Astrocyte of the cerebellum (primary cell): ENCODE results near the gene FGR.

Source experiments
- DNase-seq: peaks from one replicate; pipeline ENCODE4 v3.0.0-alpha.2; 2011; ENCODE audit warnings: low read depth
- H3K4me3 ChIP-seq: 2 replicates; pipeline ENCODE4 v1.5.1; 2011; ENCODE audit warnings: mild to moderate bottlenecking, low read depth, low read length, moderate library complexity
- in situ Hi-C: cut with HindIII; loops from 2 replicates; pipeline ENCODE4 v1.10.0; 2017; ENCODE audit warnings: low sequenced_read_pairs
- TF ChIP-seq, protein P1 (sequence below): IDR thresholded peaks from 2 replicates; pipeline ENCODE4 v1.5.1; 2012; ENCODE audit warnings: low read length, low read depth, moderate library complexity, mild to moderate bottlenecking; ENCODE audit errors: missing control alignments

FGR gene

GRCh38 chr1:27627061-27627460, 7.9 kb downstream of the FGR start:
- no peak overlapping the region for H3K4me3 ChIP-seq
- TF ChIP-seq, protein P1, sequence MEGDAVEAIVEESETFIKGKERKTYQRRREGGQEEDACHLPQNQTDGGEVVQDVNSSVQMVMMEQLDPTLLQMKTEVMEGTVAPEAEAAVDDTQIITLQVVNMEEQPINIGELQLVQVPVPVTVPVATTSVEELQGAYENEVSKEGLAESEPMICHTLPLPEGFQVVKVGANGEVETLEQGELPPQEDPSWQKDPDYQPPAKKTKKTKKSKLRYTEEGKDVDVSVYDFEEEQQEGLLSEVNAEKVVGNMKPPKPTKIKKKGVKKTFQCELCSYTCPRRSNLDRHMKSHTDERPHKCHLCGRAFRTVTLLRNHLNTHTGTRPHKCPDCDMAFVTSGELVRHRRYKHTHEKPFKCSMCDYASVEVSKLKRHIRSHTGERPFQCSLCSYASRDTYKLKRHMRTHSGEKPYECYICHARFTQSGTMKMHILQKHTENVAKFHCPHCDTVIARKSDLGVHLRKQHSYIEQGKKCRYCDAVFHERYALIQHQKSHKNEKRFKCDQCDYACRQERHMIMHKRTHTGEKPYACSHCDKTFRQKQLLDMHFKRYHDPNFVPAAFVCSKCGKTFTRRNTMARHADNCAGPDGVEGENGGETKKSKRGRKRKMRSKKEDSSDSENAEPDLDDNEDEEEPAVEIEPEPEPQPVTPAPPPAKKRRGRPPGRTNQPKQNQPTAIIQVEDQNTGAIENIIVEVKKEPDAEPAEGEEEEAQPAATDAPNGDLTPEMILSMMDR, result no peak
- no peak for DNase-seq
- in situ Hi-C loops, result no loop called here

DNA sequence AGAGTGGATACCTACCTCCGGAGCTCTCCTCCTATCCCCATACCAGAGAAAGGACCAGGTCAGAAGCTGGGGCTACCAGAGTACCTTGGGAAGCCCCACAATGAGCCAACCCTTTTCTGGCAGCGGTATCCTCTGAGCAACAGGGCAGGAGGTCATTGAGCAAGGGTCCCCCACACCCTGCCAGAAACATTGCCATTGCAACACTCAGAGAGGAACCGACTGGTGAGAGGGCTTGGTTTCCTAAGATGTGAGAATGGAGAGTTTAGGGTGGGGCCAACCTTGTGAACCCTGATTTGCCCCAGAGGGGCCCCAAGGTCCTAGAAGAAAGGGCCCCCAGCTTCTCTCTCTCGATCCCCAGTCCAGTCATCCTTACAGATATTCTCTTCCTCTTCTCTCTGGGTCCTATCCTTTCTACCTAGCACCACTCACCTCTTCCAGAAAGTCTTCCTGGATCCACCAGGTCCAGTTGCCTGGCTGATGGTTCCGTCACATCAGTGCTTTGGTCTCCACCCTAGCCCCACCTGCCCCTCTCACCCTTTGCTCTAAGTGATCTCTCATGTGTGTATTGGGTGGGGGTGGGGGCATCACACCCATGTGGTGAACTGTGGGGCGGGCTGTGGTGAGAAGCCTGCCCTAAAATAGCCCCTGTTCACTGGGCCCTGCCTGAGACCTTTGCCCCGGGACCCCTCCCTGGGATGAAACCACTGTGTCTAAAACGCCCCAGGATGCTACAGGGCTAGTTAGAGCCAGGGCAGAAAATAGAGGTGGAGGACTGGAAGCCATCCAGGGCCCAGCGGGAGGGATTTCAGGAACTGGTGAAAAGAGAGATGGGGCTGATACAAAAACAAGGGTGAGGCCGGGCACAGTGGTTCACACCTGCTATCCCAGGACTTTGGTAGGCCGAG, 8.7 kb downstream of the FGR start:
- no peak overlapping the region for H3K4me3 ChIP-seq
- in situ Hi-C loops, result no loop called here
- no peak for DNase-seq
- TF ChIP-seq, protein P1, result no peak

DNA sequence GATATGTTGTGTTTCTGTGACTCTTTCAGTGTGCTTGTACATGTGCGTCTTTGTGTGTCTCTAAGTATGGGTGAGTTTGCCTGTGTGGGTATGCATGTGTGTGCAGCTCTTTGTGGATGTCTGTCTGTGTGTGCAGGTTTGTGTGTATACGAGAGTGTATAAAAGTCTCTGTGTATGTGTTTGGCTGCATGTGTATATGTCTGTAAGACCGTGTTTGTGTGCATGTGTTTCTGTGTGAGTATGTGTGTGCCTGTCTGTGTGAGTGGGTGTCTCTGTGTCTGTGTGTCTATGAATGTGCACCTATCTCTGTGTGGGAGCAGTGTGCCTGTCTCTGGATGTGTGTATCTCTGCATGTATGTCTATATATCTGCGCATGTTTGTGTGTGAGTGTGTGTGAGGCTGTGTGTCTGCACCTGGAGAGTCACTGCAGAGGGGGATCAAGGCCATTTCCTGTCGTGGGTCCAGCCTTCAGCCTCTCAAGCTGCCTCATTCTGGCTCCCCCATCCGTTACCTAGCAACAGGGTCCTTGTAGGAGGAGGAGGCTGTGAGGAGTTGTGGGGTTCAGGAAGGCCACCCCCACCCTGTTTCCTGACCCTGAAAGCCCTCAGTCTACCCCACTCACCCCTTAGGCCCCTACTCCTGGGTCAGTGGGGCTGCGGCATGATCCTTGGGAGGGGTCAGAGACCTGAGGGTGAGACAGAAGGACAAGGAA, 10.4 kb downstream of the FGR start:
- in situ Hi-C loops, result no loop called here
- no peak overlapping the region for H3K4me3 ChIP-seq
- TF ChIP-seq, protein P1, result no peak
- DNase-seq, result no peak

- no peak for DNase-seq
- H3K4me3 ChIP-seq, result no peak overlapping the region
- TF ChIP-seq, protein P1, result no peak
- in situ Hi-C loops, result no loop called here
Observed at GRCh38 chr1:27623327-27624212, 11.4 kb downstream of the FGR start.

GRCh38 chr1:27622828-27623227, 12.2 kb downstream of the FGR start:
- in situ Hi-C loops, result no loop called here
- TF ChIP-seq, protein P1, result no peak
- no peak for DNase-seq
- no peak overlapping the region for H3K4me3 ChIP-seq
